PC-9 (cell line): ENCODE results near the gene NHLRC3.

ENCODE experiments used
- EZH2 ChIP-seq: fragments of 200-600 bp; sonication (generic); IDR thresholded peaks from 2 replicates; pipeline ENCODE4 v1.8.0; 2017; ENCODE audit warnings: antibody characterized with exemption, low read depth
- TF ChIP-seq, protein P1 (sequence below): fragments of 200-600 bp; sonication (generic); conservative IDR thresholded peaks from 2 replicates; pipeline ENCODE4 v1.6.1; 2017; ENCODE audit warnings: mixed run types, antibody characterized with exemption, mild to moderate bottlenecking, moderate library complexity

DNA sequence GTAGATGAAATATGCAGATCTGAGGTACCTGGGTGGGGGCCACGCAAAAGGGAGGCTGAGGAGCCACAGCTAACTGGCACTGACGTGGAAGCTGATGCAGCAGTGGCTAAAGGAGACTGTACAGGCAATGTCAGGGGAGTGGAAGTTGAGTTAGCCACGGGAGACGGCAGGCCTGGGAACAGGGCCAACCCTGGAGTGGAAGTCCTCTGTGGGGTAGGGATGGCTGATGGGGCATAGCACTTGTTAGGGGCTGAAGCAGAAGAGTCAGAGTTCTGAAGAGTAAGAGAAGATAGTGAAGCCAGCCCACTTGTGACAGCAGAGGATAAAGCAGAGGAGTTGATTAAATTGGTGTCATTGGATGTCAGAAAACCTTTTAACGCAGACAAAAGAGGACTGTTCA lies 24.8 kb upstream of the NHLRC3 start:
- TF ChIP-seq, protein P1, sequence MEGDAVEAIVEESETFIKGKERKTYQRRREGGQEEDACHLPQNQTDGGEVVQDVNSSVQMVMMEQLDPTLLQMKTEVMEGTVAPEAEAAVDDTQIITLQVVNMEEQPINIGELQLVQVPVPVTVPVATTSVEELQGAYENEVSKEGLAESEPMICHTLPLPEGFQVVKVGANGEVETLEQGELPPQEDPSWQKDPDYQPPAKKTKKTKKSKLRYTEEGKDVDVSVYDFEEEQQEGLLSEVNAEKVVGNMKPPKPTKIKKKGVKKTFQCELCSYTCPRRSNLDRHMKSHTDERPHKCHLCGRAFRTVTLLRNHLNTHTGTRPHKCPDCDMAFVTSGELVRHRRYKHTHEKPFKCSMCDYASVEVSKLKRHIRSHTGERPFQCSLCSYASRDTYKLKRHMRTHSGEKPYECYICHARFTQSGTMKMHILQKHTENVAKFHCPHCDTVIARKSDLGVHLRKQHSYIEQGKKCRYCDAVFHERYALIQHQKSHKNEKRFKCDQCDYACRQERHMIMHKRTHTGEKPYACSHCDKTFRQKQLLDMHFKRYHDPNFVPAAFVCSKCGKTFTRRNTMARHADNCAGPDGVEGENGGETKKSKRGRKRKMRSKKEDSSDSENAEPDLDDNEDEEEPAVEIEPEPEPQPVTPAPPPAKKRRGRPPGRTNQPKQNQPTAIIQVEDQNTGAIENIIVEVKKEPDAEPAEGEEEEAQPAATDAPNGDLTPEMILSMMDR, result no peak
- no peak for TF ChIP-seq EZH2
